DLD1 (cell line): ENCODE results near the gene LRCH1.

Experiments used
- in situ Hi-C: cut with HindIII; loops from 2 replicates; pipeline ENCODE4 v1.10.0; 2017; ENCODE audit warnings: low sequenced_read_pairs

LRCH1 gene

DNA sequence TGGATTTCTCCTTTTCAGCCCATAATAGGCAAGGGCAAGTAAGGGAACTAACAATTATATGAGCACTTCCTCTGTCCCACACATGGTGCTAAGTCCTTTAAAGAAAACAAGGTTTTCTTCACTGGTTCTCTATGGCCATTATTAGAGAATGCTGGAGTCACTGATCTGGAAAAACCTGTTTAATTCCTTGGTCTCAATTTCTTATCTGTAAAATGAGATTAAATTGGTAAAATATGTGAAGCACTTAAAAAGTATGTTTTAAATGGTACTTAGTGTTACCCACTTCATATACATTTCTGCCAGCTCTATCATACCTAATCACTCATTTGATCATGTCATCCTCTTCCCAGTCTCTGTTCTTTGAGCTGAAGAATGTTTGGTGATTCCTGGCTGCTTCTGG, 39.4 kb downstream of the LRCH1 start:
- in situ Hi-C loops: no loop called here

DNA sequence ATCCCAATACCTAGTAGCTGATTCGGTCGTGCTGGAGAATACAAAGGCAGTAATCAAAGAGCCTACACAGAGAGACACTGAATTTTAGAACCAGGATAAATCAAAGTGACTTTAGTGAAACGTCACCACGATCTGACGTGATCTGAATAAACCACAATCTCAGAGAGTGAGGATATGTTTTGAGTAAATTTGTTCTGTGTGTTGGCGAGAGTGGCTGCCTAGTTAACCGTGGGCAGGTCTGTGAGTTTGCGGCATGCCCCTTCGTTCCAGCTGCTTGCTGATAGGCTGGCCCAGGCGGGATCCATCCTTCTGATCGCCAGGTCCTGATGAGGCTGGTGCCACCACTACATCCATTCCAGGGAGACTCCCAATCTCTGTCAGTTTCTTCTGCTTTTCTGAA, 40.4 kb downstream of the LRCH1 start:
- in situ Hi-C loops: no loop called here

DNA sequence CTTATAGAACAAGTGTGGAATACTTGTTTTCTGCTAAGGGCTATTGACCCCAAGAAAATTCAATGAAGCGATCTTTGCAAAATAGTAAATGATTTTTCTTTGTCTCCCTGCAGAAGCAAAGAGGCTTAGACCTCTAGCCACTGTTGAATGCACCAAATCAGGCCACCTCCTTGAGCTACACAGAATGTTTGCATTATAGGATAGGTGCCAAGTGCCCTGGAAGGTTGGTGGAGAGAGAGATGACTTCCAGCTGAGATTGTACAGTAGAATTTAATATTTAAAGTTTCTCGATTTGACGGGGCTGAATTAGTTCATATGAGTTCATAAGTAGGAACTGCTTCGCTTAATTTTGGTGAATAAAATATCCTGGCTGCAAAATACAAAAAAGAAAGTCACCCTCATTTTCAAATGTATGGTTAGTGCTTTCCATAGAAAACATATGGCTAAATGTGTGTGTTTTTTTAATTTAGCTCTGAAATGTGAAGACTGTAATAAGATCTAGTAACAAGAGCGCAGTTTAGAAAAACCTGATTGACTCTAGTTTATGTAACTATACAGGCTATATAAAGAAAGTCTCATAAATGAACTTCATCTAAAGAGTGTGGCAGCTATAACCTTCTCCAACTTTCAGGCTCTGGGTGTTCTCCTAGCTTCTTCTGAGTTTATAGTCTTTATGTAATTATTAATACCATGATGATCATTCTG, 41.6 kb downstream of the LRCH1 start:
- in situ Hi-C loops: no loop called here

DNA sequence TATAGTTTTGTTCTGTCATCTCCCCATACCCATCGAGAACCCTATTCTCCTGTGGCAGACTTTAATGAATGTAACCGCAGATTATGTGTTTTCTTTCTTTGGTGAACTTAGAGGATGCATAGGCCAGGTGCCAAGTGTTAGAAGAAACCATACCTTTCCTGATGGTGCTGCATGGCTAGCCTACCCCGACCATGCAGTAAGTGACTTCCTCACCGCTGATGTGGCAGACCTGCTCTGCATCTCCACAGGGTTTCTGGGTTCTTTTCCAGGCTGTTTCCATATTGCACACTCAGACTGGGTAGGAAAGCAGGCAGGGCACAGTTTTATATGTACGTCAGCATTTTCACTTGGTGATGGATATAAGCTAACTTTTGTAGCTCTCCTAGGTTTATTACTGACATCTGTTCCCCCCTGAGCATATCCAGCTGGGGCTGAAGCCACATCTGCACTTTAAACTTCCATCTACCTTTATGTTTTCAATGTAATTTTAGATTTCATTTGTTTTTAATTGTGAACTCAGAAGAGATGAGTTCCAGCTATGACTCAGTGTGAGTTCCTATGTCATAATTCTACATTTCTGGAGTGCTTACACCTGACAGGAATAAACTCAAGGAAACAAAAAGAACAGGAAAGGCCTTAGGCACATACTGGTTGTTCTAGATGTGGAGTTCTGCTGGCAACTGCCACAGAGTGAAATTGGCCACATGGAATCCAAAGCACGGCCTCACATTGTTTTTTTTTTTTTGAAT, 42.3 kb downstream of the LRCH1 start:
- in situ Hi-C loops: no loop called here

DNA sequence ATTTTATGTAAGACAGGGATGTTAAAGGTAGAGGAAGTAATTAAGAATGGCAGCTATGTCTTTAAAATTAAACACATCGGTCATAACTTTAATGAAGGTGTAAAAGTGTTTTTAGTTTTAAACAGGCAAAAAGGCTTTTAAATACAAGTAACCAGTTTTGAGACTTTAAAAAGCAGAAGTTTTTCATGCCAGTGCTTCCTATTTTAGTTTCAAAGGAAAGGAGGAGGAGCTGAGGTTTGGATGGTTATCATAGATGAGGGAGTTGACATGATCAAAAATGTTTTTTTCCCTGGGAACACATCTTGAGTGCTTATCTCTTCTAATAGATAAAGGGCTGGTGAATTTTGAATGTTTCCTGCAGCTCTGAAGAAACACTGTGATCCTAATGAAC, 42.9 kb downstream of the LRCH1 start:
- in situ Hi-C loops: no loop called here

DNA sequence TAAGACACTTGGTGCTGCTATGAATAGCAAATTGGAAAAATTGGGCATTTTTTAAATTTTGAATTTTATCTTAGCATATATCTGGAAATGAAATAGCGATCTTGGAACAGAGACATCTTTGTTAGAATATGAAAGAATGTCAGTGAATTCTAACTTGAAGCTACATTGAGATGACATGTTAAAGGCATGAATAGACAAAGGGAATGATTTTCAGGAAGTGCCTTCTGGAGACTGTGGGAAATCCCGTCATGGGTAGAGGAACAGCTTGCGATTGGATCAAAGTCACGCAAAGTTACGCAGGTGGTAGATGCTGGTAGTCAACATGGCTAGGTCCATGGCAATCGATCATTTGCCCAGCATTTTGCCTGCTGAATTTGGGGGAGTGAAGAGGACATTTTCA, 43.5 kb downstream of the LRCH1 start:
- in situ Hi-C loops: no loop called here

DNA sequence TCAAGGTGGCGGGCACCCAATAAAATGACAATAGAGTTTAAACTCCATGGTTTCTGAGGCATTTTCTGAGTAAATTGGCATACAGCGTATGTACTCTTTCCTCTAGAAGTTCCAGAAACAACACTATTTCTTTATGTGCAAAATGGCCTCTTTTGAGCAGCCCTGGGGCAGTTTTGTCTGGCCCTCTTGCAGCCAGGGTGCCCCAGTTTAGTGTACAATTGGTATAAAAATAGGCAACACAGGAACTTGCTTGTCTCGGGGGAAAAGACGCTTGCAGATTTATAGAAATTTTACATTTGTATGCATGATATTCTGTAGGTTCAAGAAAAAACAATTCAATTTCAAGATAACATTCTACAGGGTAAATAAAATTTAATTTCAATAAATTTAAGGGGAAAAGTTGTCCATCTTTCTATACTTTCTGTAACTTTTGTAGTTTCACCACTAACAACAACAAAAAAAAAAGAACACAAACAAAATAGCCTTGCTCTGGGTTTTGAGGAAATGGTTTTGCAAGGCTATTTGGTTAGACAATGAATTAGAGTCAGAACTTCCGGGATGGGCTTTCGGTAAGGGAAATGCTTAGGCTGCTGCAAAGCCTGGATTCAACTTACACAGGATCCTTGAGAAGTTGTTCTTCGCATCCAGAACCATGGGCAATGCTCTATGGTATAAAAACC, 45.3 kb downstream of the LRCH1 start:
- in situ Hi-C loops: no loop called here

DNA sequence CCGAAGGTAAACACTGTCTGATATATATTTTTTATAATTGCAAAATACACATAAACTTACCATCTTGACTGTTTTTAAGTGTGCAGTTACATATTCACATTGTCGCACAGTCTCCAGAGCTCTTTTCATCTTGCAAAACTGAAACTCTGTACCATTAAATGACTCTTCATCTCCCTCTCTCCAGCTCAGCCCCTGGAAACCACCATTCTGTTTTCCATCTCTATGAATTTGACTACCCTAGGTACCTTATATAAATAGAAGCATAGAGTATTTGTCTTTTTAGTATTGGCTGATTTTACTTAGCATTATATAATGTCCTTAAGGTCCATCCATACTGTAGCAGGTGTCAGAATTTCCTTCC, 45.8 kb downstream of the LRCH1 start:
- in situ Hi-C loops: no loop called here

DNA sequence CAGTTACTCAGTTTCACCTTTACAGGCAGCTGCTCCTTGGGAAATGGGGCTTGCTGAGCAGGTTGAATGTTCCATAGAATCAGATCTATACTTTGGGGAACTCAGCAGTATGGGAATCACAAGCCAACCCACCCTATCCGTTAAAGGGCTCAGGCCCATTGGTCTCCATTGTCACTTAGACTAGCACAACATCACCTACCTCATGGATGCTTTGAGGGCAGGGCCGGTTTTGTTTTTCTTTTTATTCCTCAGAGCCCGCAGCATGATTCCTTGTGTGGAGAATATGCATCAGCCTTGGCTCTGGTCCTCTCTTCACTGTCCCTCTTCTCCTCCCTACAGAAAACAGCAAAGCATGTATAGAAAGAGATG, 48.0 kb downstream of the LRCH1 start:
- in situ Hi-C loops: no loop called here

DNA sequence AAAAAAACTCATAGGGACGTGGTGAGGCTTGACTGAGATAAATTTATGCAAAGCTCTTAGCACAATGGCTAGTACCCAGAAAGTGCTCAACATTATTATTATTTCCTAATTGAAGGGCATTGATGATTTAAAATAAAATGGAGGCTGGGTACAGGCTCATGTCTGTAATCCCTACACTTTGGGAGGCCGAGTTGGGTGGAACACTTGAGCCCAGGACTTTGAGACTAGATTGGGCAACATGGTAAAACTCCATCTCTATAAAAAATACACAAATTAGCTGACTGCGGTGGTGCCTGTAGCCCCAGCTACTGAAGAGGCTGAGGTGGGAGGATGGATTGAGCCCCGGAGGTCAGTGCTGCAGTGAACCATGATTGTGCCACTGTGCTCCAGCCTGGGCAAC, 49.6 kb downstream of the LRCH1 start:
- in situ Hi-C loops: no loop called here

DNA sequence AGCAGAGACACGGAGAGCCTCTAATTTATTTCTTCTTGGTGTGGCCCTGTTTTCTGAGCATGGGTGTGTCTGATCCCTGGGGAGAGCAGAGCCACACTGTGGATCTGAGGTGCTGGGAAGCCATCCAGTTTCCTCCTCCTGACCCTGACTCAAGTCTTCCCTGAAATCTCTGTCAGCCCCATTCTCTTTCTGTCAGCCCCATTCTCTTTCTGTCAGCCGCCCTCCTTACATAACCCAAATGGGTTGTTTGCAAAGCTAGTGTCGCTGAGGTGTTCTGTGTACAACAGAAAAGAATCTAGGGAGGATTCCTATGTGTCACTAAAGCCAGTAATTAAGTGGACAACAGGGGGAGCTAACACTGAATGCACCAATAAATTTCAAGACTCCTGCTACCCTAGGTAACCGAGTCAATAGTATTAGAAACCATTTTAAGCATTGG, 50.2 kb downstream of the LRCH1 start:
- in situ Hi-C loops: no loop called here

DNA sequence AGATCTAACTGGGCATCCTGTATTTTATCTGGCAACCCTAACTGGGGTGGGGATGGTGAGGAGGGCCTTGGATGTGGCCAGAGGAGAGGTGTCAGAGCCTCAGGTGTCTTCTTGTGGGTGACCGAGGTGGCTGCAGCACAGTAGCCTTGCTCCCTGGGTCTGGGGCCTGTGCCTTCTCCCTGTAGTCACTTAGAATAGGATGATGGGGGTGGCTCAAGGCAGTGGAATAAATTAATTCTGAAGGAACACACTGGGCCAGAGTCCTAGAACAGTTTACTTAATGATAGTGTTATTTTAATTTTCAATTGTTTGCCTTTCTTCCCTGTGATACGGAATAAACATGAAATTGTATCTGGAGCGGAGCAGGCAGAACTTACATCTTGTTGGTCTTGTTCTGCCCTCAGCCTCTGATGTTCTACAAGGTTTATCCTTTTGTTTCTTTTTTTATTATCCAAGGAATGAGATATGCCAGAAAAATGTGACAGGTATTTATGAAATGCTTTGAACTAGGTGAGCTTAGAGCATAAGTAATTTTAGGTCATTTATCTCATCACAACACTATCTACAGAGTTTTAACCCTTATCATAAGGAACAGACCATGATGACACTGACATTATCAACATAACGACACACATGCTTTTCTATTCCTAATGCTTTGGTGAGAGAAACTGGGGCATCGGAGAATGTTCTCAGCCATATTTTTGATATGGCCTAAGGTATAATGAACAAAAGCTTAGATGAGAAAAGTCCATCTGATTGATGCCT, 51.4 kb downstream of the LRCH1 start:
- in situ Hi-C loops: no loop called here

DNA sequence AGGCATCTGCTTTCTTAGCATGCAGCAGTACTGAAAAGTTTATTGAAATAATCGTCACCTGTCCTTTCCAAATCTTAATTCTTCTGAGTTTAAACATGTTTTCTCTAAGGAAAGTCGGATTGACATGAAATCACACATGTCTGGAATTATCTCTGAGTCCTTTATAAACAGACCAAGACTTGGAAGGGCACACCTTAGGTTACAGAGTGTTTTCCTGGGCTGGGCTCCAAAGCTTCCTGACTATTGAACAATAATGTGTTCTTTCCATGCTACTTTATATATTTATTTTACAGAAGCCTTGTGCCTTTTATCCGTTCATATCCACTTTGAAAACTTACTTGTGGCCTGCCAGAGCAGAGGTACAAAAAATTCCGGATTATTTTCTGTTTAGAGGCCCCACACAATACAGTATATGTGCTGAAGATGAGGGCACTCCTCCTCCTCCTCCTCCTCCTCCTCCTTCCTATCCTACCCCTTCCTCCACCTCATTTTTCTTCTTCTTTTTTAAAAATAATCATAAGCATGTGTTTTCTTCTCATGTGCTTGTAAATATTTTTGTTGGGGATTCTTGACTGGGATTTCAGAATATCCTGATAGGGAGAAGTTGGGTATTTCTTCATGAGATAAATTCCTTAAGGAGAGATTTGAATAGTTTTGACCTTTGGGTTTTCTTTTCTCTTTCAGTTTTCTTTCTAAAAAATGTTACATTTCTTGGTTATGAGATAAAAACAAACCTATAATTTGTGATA, 52.3 kb downstream of the LRCH1 start:
- in situ Hi-C loops: no loop called here

DNA sequence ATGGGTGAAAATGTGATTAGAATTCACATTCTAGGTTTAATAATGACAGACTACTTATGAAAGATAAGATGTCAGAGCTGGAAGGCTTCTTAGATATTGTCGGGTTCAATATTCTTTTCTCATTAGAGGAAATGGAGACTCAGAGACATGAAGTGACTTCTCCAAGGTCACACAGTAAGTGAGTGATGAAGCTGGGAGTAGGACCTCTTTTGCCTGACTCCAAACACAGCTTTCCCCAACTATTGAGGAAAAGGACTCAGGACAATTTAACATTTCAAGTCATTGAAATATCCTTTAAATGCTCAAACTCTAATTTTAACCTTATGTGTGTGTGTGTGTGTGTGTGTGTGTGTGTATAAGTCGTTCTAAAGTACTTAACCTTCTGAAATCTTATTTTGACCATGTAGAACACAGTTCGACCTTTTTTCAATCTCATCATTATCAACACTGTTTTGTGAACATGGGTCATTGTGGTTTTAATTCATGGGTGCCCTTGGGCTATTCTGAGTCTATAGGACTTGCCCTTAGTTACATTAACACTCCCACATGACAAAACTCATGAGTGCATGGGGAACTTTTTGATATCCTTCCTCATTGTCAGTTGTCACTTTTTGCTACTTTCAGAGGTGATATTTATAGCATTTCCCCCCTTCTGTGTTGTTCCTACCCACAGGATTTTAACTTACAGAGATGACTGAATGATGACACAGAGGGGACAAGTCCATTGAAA, 53.0 kb downstream of the LRCH1 start:
- in situ Hi-C loops: no loop called here

DNA sequence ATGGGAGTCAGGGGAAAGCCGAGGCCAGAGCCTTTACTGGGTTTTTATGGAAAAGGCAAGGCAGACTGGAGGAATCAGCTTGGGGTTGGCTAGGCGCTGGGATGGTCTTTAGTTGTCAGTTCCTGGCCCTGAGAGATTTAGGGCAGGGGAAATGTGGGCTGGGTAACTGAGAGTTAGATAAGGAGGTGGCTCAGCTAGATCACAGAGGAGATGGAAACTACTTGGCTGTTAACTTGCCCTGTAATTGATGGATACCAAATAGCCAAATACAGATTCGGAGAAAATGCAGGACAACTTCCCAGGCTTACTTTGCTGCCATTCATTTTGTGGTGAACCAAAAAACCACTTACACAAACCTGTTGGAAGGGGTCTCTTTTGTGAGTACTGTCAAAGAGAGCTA, 54.0 kb downstream of the LRCH1 start:
- in situ Hi-C loops: no loop called here

DNA sequence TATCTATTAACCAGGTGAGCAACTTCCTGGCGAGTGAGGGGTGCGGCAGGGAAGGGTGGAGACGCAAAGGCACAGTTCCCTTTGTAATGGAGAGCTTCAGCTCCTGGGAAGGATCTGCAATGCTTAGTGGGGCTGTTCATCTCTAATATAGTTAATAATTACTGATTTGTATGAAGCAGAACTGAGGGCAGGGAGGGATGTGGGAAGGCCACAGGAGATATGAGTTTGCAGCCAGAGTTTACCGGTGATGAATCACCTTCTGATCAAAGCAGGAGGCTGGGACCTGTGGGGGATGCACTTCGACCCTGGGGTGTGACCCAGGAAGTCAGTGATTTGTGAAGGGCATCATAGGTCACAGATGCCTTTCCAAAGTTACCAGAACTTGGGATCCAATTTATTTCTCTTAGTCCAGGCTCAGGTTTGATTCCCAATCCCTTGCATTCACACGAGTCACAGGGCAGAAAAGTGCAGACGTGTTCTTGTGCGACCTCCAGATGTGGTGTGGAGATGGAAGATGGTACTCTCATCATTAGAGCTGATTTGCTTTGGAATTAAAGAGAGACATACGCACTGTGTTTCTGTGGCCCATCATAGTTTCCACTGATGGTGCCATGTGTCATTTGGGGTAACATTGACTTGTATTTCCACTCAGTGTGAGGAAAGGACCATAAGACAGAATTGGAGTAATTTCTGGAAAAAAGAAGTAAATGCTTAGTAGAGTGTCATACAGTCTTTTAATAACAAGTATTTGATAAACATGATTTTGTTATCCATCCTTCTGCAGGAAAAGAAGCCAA, 55.0 kb downstream of the LRCH1 start:
- in situ Hi-C loops: no loop called here

DNA sequence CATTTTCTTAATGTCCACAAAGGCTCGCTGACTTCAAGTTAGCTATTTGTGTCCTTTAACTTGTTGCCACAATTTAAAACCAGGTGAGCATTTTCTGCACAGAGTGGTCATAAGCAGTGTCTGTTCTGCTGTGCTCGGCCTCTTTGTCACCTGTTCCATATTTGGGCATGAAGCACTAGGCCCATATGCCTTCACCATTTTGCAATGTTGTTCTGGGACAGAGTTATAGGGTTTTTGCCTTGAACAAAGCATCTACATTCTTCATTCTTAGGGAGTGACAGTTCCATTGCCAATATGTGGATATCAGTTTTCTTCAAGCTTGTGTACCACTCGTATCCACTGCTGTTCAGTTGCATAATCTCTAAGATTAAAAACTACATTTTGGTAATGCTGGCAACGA, 56.1 kb downstream of the LRCH1 start:
- in situ Hi-C loops: no loop called here

DNA sequence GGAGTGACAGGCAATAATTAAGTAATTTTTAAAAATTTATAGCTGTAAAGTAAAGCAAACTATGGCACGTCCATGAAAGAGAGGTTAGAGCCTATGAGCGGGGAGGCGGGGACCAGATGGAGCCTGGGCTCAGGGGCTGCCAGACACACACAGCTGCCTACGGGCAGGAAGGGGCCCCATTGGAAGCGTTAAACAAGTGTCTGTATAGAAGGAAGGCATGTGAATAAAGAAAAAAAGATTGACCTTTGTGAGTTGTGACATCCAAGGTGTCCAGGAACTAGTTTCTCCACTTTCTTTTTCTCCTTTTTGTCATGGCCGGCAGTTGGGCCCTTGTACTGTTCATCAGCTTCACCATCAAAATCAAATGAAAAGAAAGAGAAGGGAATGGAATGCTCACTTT, 56.8 kb downstream of the LRCH1 start:
- in situ Hi-C loops: no loop called here

DNA sequence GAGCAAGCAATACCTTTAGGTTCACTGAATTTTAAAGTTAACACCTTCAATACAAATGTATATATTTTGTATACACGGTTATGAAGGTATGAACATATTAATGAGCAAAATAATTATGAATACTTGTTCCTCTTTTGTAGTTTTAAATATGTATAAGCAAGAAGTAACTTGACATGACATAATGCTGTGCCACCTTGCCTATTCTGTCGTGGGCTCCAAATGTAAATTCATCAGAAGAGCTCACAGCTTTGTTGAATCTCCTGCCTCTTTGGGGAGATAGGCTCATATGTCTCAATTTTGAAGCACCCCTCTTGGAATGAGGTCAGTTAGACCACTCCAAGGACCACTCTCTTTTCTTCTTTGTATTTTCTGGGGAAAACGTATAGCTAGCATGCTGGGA, 59.3 kb downstream of the LRCH1 start:
- in situ Hi-C loops: no loop called here
